ENCODE measurements around the gene SFSWAP. TPM values are rescaled to one million over a fixed set of nuclear protein-coding genes. Genes with fewer than 3 reads are reported as not detected.

The SFSWAP gene
- total RNA-seq, 1 donor from 2014 or later = 33.1 TPM

GRCh38 chr12:131830335-131830913, 119.5 kb downstream of the SFSWAP start:
- peak; percentile 18 for DNase-seq (ENCODE audit: extremely low read depth, low read depth, low spot score)

GRCh38 chr12:131830914-131831571, 120.2 kb downstream of the SFSWAP start:
- DNase-seq (ENCODE audit: extremely low read depth, low read depth, low spot score) = no peak

- DNase-seq (ENCODE audit: extremely low read depth, low read depth, low spot score) = no peak
These were observed 120.7 kb downstream of the SFSWAP start for GRCh38 chr12:131831635-131832041.

GRCh38 chr12:131832321-131833231, 121.7 kb downstream of the SFSWAP start:
- DNase-seq (ENCODE audit: extremely low read depth, low read depth, low spot score) = no peak

- DNase-seq (ENCODE audit: extremely low read depth, low read depth, low spot score) = no peak
These were observed 122.5 kb downstream of the SFSWAP start for GRCh38 chr12:131833288-131833895.

GRCh38 chr12:131833896-131834641, 123.2 kb downstream of the SFSWAP start:
- no peak for DNase-seq (ENCODE audit: extremely low read depth, low read depth, low spot score)

- no peak for DNase-seq (ENCODE audit: extremely low read depth, low read depth, low spot score)
These were observed 124.1 kb downstream of the SFSWAP start for GRCh38 chr12:131834798-131835615.

- no peak for DNase-seq (ENCODE audit: extremely low read depth, low read depth, low spot score)
These were observed 124.8 kb downstream of the SFSWAP start for GRCh38 chr12:131835616-131836171.

- no peak for DNase-seq (ENCODE audit: extremely low read depth, low read depth, low spot score)
These were observed 125.3 kb downstream of the SFSWAP start for GRCh38 chr12:131836193-131836592.

GRCh38 chr12:131836714-131837397, 126.0 kb downstream of the SFSWAP start:
- DNase-seq (ENCODE audit: extremely low read depth, low read depth, low spot score) = no peak

- no peak for DNase-seq (ENCODE audit: extremely low read depth, low read depth, low spot score)
These were observed 129.9 kb downstream of the SFSWAP start for GRCh38 chr12:131840643-131841416.

GRCh38 chr12:131841547-131841946, 130.7 kb downstream of the SFSWAP start:
- no peak for DNase-seq (ENCODE audit: extremely low read depth, low read depth, low spot score)

GRCh38 chr12:131842169-131842568, 131.3 kb downstream of the SFSWAP start:
- no peak for DNase-seq (ENCODE audit: extremely low read depth, low read depth, low spot score)

GRCh38 chr12:131843527-131843926, 132.6 kb downstream of the SFSWAP start:
- DNase-seq (ENCODE audit: extremely low read depth, low read depth, low spot score) = no peak

GRCh38 chr12:131844140-131844539, 133.2 kb downstream of the SFSWAP start:
- no peak for DNase-seq (ENCODE audit: extremely low read depth, low read depth, low spot score)

GRCh38 chr12:131844656-131845055, 133.8 kb downstream of the SFSWAP start:
- DNase-seq (ENCODE audit: extremely low read depth, low read depth, low spot score) = no peak

GRCh38 chr12:131845121-131845520, 134.2 kb downstream of the SFSWAP start:
- no peak for DNase-seq (ENCODE audit: extremely low read depth, low read depth, low spot score)

GRCh38 chr12:131847456-131847855, 136.6 kb downstream of the SFSWAP start:
- no peak for DNase-seq (ENCODE audit: extremely low read depth, low read depth, low spot score)

Data from glomerular endothelial cell (primary cell).